GM18907 (cell line): ENCODE measurements around the gene GATC.

Experiments used
- ATAC-seq: cut with Tn5 transposase; IDR thresholded peaks from one replicate; pipeline ENCODE4 v1.9.1; 2021; ENCODE audit warnings: mild to moderate bottlenecking, moderate library complexity; ENCODE audit not compliant: unreplicated experiment

Gene GATC, protein sequence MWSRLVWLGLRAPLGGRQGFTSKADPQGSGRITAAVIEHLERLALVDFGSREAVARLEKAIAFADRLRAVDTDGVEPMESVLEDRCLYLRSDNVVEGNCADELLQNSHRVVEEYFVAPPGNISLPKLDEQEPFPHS

DNA sequence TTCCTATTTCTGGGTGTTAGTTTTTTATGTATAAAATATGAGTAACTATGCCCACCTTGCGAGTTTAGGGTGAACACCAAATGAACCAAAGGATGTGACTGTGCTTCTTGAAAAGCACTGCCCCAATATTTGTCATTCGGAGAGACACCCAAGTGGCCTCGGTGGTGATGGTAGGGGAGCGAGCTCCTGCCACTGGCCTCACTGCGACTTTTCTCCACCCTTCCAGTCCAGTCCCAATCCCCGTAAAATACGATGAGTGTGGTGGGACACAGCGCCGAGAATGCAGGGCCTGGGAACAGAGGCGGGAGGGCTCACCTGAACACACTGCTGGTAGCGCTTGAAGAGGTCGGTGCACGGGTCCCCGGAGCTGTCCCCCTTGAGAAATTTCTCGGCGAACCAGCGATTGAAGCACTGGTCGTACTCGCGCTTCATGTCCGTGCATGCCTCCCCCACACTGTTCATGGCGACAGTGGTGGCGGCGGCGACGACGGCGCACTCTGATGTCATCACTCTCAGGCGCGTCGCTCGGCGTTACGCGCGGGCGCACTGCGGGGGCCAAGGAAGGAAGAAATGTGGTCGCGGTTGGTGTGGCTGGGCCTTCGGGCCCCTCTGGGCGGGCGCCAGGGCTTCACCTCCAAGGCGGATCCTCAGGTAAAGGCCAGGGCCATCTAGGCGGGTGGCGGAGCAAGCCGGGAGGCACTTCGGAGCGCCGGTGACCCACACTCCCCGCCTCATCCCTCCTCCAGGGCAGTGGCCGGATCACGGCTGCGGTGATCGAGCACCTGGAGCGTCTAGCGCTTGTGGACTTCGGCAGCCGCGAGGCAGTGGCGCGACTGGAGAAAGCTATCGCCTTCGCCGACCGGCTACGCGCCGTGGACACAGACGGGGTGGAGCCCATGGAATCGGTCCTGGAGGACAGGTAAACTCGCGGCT lies at the start of gene GATC, which contains the start of gene TRIAP1:
GATC (plus strand) TSS at position 534 of the 933 bp plus-strand sequence; CDS start at position 571, 37 bp downstream.
TRIAP1 (minus strand) TSS at position 474 of the 933 bp plus-strand sequence; CDS start at position 462, 12 bp downstream.
- peak; percentile 91 for ATAC-seq

DNA sequence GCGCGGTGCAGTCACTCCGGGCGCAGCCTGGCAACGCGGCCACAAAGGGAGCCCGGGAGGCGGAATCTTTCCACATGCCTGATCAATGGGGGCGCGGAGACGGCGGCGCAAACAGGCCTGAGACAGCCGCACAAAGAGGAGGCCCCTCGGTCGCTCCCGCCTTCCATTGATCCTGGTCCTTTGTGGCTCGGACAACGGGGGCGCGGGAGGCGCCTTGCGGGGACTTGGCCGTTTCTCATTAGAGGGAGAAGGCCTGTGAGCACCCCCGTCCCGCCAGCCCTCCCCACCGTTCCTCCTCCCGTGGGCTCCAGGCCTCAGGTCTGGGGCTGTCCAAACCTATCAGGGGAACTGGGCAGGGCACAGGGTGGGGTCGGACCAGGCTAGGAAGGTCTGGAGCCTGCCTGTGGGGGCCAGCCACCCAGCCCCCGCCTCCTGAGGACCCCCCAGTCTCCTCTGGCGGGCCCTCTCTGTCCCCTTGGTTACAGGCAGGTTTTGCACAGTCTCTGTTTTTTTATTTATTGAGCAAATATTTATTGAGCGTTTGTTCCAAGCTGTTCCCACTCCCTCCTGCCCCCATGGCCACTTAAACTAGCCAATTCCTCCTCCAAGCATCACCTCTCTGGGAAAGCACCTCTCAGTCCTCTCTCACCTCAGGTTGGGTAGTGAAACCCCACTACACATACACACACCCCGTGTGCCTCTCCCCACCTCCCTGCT lies 48.3 kb upstream of the GATC start:
- no peak for ATAC-seq

DNA sequence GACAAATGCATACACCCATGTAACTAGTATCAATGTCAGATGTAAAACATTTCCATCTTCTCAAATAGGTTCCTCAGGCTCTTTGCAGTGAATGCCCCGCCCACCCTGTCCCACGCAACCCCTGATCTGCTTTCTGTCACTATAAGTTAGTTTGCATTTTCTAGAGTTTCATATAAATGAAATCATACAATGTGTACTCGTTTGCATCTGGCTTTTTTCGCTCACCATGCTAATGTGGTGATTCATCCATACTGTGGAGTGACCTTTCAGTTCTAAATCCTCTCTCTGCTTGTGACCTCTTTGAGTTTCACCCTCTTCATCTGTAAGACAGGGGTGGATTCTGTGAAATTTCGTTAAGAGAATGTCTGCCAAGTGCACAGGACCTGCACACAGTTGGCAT lies 46.7 kb upstream of the GATC start:
- ATAC-seq = no peak

DNA sequence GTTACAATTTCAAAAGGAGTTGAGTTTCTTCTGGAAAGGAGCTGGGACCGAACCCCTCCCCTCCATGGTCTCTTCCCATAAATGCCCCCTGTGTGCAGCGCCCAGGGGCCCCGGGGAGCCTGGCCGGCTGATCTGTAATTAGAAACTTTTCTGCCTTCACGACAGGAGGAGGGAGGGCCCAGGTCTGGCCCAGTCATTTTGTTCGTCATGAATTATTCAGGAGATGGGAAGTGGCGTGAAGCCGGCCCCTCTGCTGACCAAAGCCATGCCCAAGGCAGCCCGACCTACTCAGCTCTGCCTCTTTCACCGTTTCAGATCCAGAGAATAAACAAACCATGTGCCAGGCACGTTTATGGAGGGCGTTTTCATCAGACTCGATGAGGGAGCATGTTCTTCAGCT lies 44.0 kb upstream of the GATC start:
- ATAC-seq = no peak

DNA sequence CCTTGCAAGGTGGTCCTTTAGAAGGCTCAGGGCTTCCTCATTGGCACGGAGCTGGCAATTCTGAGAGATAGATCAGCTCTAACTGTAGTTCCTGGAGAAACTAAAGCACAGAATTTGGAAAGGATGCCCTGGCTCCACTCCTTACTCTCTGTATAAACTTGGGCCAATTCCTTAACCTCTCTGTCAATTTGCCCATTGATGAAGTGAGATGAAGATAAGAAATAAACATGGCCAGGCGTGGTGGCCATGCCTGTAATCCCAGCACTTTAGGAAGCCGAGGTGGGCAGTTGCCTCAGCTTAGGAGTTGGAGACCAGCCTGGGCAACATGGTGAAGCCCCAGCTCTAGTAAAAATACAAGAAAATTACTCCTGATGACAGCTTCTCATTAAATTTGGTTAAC lies 42.4 kb upstream of the GATC start:
- no peak for ATAC-seq

DNA sequence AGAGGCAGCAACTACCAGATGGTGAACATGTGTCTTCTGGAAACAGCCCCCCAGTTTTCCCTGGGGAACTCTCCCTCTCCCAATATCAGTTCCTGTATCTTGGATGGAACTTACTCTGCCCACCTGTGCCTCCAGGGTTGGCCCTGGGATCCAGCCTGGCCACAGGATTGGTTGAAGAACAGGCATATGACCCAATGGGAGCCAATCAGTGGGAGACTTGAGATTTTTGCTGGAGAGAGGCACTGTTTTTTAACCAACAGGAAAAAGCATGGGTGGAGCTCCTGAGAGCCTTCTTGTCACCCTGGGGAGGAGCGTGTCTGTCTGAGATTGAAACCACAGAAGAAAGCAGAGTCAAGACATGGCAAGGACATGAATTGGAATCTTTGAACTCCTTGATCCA lies 42.0 kb upstream of the GATC start:
- ATAC-seq = no peak

DNA sequence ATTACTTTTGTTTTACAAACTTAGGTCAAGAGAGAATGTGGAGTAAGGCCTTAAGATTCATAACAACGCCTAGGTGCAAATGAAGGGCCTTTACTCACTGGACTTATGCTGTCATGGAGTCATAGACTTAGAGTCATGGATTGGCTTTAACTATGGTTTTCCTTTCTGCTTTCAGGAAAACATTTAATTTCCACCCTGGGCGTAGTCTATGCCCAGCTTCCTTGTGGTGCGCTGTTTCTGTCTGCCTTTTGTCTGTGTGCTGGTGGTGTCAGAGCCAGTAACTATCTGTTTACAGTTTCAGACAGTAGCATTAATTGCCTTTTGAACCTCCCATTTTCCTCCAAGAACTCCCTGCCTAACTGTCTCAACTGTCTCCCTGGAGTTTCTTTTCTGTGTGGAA lies 40.2 kb upstream of the GATC start:
- ATAC-seq = no peak

DNA sequence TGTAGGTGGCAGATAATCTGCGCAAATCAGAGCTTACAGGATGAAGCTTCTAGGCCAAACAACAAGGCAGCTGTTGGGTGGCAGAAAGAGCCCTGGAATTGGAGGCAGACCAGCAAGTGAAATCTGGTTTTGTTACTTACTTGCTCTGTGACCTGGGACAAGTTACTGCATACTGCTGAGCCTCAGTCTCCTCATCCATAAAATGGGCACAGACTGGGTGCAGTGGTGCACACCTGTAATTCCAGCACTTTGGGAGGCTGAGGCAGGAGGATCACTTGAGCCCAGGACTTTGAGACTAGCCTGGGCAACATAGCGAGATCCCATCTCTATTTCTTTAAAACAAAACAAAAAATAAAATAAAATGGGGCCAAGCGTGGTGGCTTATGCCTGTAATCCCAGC lies 39.7 kb upstream of the GATC start:
- ATAC-seq = no peak

DNA sequence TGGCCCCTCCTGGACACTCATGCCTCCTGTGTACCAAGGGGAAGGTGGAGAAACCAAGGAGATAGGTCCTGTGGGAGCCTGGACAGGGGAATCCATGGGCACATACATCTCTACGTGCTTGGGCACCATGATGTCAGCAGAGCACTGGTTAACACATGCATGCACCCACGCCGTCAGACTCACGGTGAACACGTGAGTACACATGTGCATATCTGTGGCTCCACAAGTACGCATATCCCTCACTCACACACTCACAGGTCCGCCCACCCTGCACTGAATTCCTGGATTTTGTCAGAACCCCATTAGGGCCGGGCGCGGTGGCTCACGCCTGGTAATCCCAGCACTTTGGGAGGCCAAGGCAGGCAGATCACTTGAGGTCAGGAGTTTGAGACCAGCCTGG lies 37.5 kb upstream of the GATC start:
- ATAC-seq = no peak

DNA sequence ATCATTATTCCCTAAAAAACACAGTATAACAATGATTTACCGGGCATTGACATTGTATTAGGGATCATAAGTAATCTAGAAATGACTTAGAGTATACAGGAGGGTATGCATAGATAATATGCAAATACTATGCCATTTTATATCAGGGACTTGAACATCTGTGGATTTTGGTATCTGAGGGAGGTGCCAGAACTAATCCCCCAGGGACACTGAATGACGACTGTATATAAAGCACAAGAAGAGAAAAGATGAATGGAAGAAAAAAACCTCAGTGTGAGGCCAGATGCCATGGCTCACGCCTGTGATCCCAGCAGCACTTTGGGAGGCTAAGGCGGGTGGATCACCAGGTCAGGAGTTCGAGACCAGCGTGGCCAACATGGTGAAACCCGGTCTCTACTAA lies 33.8 kb upstream of the GATC start:
- ATAC-seq = no peak

DNA sequence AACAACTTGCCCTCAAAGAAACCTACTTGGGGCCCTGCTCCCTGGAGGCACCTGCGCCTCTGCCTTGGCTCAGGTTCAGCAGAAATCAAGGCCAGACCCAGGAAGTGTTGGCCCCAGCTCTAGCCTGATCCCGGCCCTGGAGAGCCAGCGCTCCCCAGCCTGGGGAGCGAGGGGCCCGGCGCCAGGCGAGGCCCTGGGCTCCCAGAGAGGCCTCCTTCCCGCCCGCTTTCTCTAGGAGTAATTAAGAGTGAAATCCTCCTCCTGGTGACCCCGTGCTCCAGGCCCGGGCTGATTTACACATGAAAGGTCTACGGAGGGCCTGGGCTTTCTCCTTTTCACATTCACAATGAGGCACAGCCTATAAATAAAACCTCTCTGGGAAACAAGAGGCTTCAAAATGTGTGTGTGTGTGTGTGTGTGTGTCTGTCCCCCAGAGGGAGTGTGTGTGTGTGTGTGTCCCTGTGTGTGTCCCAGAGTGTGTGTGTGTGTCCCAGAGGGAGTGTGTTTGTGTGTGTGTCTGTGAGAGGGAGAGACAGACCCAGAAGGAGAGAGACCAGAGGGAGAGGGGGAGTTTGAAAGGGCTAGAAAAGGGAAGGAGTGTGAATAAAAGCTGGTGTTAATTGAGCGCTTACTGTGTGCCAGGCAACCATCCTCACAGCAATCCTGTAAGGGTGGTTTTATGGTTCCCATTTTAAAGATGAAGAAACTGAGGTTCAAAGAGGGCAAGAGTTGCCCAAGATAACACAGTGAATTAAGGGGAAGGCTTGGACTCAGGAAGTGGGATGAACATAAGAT lies 32.1 kb upstream of the GATC start:
- ATAC-seq = no peak

DNA sequence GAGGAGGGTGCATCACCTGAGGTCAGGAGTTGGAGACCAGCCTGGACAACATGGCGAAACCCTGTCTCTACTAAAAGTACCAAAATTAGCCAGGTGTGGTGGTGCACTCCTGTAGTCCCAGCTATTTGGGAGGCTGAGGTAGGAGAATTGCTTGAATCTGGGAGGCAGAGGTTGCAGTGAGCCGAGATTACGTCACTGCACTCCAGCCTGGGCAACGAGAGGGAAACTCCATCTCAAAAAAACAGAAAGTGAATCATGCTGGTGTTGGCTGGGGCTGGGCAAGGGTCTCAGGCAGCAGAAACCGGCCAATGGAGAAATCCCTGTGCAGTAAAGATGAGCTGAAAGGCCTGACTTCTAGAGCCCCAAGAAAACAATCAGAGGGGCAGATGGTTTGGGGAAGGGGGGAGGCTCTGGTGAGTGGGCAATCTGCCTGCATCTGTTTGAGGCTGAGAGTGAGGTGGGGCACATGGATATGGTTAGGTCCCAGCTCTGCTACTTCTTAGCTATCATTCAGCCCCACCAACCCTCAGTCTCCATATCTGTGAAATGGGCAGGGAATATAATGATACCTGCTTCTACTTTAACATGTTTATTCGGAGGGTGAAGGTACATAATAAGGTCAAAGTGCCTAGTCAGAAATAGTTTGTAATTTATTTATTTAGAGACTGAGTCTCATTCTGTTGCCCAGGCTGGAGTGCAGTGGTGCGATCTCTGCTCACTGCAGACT lies 29.6 kb upstream of the GATC start:
- ATAC-seq = no peak

DNA sequence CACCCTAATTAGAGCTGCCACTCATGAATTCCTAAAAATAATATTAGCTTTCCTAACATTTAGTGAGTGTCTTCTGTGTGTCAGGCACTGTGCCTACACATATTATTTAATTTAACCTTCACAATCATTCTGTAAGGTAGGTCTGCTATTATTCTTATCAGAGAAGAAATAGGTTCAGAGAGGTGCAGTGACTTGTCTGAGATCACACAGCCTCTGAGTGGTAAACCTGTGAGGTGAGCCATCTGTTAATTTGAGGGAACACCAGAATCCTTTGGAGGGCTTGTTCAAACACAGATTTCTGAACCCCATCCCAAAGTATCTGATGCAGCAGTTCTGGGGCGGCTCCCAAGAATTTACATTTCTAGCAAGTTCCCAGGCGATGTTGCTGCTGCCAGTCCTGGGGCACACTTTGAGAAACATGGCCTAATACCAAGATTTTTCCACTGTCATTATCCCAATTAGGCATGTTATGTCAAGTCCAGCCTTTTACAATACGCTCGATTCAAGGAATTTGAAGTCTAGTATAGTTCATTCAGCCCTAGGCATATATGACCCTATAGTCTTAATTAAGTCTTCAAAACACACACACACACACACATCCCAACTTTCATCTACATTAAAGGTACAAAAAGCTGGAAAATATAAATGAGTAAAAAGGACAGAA lies 28.2 kb upstream of the GATC start:
- no peak for ATAC-seq

DNA sequence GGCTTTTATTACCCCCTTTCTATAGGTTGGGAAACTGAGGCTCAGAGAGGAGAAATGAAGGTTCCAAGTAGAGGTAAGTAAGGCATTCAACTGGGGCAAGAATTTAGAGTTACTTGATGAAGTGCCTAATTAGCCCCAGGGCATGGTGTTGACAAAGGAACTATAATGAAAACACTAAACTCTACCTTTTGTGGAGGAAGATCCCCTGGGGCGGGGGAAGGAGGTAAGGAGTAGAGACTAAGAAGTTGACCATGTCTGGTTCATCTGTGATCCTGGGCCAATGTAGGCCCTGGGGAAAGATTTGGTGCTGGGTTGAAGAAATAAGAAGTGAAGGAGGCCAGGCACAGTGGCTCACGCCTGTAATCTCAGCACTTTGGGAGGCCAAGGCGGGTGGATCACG lies 24.5 kb upstream of the GATC start:
- no peak for ATAC-seq

DNA sequence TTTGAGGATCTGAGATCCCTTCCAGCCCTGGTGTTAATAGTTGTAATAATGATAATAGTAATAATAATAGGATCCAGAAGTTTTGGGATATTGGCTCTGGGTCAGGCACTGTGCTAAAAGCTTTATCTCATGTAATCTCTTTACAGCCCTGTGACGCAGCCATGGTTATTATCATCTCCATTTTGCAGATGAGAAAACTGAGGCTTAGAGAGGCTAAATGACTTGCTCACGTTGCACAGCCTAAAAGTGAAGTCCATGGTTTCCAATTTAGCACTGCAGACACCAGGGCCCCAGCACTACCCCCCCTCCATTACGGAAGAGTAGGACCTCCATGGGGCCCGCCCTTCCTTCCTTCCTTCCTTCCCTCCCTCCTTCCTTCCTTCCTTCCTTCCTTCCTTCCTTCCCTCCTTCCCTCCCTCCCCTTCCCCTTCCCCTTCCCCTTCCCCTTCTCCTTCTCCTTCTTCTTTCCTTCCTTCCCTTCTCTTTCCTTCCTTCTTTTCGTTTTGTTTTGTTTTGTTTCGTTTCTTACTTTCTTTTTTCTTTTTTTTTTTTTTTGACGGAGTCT lies 23.3 kb upstream of the GATC start:
- ATAC-seq = no peak

DNA sequence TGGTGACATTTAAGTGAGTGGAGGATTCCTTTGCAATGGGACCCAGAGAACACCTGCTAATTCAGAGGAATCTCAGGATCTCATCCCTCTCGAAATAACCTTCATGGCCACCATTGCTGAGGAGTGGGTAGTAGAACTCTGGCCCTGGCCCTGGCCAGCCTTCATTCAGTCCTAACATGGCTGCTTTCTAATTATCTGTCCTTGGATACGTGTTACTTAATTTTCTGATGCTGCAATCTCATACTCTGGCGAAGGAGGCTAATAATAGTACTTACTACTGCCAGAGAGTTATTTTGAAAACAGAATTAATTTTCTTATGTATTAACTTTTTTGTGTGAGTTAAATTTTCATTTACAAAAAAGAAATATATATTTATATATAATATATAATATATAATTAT lies 20.4 kb upstream of the GATC start:
- no peak for ATAC-seq

DNA sequence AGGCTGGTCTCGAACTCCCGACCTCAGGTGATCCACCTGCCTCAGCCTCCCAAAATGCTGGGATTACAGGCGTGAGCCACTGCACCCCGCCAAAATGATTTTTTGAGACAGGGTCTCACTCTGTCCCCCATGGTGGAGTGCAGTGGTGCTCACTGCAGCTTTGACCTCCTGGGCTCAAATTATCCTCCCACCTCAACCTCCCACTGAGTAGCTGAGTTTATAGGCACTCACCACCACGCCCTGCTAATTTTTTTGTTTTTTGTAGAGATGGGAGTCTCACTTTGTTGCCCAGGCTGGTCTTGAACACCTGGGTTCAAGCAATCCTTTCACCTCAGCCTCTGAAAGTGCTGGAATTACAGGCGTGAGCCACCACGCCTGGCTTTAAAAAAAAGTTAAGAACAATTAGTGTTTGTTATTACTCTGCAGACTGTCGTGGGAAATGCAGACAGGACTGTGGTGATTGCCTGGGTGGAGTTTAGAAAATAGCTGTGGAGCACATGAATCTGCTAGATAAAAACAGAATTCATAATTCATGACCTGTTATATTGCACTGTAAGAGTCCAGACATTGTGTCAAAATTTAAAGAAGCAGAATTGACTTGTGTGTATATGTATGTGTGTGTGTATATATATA lies 17.5 kb upstream of the GATC start:
- ATAC-seq = no peak

DNA sequence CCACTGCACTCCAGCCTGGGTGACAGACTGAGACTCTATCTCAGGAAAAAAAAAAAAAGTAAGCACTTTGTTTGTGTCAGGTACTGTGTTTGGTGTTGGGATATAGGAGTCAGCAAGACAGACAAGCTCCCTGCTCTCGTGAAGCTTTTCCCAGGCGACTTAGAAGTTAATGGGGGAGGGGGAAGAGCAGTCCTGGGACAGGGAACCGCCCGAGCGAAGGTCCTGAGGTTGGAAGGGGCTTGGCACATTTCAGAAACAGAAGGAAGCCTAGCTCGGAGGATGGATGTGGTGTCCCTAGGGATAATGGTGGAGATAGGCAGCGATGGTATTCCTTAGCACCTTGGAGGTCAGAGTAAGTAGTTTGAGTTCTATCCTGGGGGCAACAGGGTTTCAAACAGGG lies 16.9 kb upstream of the GATC start:
- no peak for ATAC-seq
